ENCODE data around the gene PCSK9. TPM values are rescaled to one million over a fixed set of nuclear protein-coding genes. Genes with fewer than 3 reads are reported as not detected.
A peak's percentile ranks its signal among the peaks of the same experiment; 100 is the strongest.

PCSK9 gene
- total RNA-seq: 10 to 100 TPM in 1 of 3 donors, 1 to 10 TPM in 2; 3.6 to 14.1 (median 9.2) TPM
- long read RNA-seq, donor 1, partial matches to known transcripts: 0 of 2 reads
- long read RNA-seq, donor 1, other reads (novel, unspliced or antisense): 0 of 2 reads
- long read RNA-seq, donor 2, partial matches to known transcripts: 1 of 4 reads
- long read RNA-seq, donor 2, other reads (novel, unspliced or antisense): 0 of 4 reads

GRCh38 chr1:55039342-55040082 lies at the start of gene PCSK9:
Gene PCSK9 (plus strand): TSS chr1:55039548. CDS start chr1:55039838, 290 bp downstream.
- Histone ChIP-seq H3K36me3 (ENCODE audit: low read depth) (no peaks in the 10 kb centered on the region), H3K9me3 (no peaks in the 10 kb centered on the region), H3K4me3 (no peak within 1 kb of the TSS), H3K4me1 (ENCODE audit: low read depth) (peaks cover 15% of the 10 kb centered on the region)
- DNase-seq: peak; percentile 49 to 73 (median 70)
- no peak for TF ChIP-seq CTCF (IDR thresholded peaks at IDR 0.05)
- intact Hi-C loops (cut with DNase I, micrococcal nuclease): no loop called here
- peak; percentile 84 for ATAC-seq

- no peaks in the 10 kb centered on the region for H3K36me3 ChIP-seq (ENCODE audit: low read depth)
- intact Hi-C loops (cut with DNase I, micrococcal nuclease): no loop called here
- DNase-seq: no peak
- no peaks in the 10 kb centered on the region for H3K9me3 ChIP-seq
- H3K4me1 ChIP-seq (ENCODE audit: low read depth): no peaks in the 10 kb centered on the region
- ATAC-seq: peak; percentile 25
- no peak for TF ChIP-seq CTCF (IDR thresholded peaks at IDR 0.05)
- no peak overlapping the region for H3K4me3 ChIP-seq
These were observed 49.2 kb upstream of the PCSK9 start for GRCh38 chr1:54989968-54990810.

GRCh38 chr1:54990916-54991315 lies 48.4 kb upstream of the PCSK9 start:
- Histone ChIP-seq H3K4me3 (no peak overlapping the region), H3K9me3 (no peaks in the 10 kb centered on the region), H3K4me1 (ENCODE audit: low read depth) (no peaks in the 10 kb centered on the region), H3K36me3 (ENCODE audit: low read depth) (no peaks in the 10 kb centered on the region)
- no peak for DNase-seq
- no peak for ATAC-seq
- intact Hi-C loops (cut with DNase I, micrococcal nuclease): no loop called here
- no peak for TF ChIP-seq CTCF (IDR thresholded peaks at IDR 0.05)

GRCh38 chr1:54991939-54992338 lies 47.4 kb upstream of the PCSK9 start:
- DNase-seq: no peak
- H3K36me3 ChIP-seq (ENCODE audit: low read depth): no peaks in the 10 kb centered on the region
- no peak for TF ChIP-seq CTCF (IDR thresholded peaks at IDR 0.05)
- H3K4me3 ChIP-seq: no peak overlapping the region
- no peak for ATAC-seq
- H3K4me1 ChIP-seq (ENCODE audit: low read depth): peaks cover 3% of the 10 kb centered on the region
- H3K9me3 ChIP-seq: no peaks in the 10 kb centered on the region
- intact Hi-C loops (cut with DNase I, micrococcal nuclease): no loop called here

- no peak overlapping the region for H3K4me3 ChIP-seq
- H3K36me3 ChIP-seq (ENCODE audit: low read depth): no peaks in the 10 kb centered on the region
- intact Hi-C loops (cut with DNase I, micrococcal nuclease): no loop called here
- TF ChIP-seq CTCF (IDR thresholded peaks at IDR 0.05): no peak
- ATAC-seq: no peak
- DNase-seq: no peak
- H3K4me1 ChIP-seq (ENCODE audit: low read depth): peaks cover 3% of the 10 kb centered on the region
- H3K9me3 ChIP-seq: no peaks in the 10 kb centered on the region
These were observed 46.2 kb upstream of the PCSK9 start for GRCh38 chr1:54993140-54993539.
